GM21447 (cell line): ENCODE measurements around the gene MYO18B.

Source experiments
- ATAC-seq: cut with Tn5 transposase; IDR thresholded peaks from one replicate; pipeline ENCODE4 v1.9.1; 2021; ENCODE audit not compliant: unreplicated experiment

The MYO18B gene

DNA sequence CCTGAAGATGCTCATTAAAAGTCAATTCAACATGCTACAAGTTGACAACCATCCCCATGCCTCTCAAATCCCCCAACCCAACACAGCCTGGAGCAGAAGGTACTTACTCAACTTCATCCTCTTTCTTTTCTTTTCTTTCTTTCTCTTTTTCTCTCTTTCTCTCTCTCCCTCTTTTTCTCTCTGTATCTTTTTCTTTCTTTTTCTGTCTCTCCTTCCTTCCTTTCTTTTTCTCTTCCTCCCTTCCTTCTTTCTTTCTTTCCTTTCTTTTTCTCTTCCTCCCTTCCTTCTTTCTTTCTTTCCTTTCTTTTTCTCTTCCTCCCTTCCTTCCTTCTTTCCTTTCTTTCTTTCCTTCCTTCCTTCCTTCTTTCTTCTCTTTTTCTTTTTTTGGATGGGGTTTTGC, 291.6 kb downstream of the MYO18B start:
- ATAC-seq = no peak

DNA sequence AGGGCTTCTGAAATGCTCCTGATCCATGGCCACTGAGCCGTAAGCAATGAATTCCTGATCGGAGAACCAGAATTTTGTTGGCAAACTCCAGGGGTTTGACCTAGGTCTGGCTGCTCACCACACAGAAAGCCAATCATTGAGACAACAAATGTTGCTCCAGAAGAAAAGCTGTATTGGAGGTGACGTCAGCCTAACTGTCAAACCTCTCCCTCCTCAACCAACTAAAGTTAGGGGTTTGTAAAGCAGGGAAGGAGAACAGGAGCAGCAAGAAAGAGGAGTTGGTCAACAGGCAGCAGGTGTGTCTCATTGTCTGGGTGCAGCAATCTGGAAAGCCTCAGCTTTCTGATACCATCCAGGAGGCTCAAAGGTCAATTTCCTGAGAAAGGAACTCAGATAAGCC, 293.5 kb downstream of the MYO18B start:
- ATAC-seq = no peak

GRCh38 chr22:26038365-26038764, 296.4 kb downstream of the MYO18B start:
- no peak for ATAC-seq

DNA sequence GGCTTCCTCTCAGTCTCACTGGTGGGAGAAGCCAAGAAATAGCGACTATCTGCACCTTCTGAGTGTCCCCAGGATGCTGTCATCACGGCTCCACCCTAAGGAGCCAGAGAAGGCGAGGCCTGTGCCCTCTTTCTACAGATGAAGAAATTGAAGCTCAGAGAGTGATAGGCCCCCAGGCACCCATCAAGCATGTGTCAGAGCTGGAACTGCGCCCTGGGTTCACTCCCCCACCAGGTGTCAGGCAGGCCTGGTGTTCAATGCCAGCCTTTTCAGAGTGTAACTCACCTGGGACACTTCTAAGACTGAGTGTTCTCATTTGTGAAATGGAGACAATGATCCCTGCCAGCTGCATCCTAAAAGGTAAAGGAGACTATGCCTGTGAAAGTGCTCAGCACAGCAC, 299.9 kb downstream of the MYO18B start:
- ATAC-seq = no peak

DNA sequence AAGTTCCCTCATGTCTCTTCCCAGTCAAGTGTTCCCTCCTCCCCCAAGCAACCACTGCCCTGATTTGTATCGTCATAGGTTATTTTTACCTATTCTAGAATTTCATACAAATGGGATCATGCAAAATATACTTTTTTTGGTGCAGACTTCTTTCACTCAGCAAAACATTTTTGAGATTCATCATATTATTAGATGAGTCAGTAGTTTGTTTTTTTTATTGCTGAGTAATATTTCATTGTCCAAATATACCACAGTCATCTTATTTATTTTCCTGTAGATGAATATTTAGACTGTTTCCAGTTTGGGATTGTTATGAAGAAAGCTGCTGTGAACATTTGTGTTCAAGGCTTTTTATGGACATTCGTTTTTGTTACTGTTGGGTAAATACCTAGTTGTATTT, 301.0 kb downstream of the MYO18B start:
- no peak for ATAC-seq

DNA sequence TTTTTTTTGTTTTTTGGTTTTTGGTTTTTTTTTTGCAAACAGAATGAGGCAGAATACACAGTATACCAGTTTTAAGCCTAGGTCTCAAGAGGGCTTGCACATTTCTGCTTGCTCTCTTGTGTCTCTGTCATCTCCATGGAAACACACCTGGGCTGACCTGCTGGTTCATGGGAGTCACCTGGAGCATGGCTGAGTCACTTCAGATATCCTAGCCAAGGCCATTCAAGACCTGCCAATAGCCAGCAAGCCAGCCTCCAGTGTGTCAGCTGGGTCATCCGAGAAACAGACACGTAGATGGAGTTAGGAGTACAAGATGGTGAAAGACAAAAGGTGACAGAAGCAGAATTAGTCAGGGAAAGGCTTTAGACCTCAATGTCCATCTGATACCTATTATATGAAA, 303.1 kb downstream of the MYO18B start:
- ATAC-seq = no peak

DNA sequence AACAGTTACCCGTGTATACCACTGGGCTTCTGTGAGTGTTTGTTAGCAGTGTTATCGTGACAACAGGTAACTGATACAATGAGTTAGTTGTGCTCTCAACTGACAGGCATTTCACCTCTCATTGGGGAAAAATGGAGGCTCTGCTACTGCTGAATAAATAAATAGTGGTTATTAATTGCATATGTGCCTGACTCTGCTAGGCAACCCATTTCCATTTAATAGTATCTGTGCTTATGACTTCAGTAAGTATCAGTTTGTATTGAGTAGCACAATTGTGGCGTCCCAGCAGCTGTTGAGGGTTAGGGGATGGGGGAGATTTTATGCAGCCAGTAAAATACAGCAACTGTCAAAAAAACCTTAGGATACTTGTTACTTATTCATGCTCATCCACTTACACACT, 303.9 kb downstream of the MYO18B start:
- no peak for ATAC-seq

DNA sequence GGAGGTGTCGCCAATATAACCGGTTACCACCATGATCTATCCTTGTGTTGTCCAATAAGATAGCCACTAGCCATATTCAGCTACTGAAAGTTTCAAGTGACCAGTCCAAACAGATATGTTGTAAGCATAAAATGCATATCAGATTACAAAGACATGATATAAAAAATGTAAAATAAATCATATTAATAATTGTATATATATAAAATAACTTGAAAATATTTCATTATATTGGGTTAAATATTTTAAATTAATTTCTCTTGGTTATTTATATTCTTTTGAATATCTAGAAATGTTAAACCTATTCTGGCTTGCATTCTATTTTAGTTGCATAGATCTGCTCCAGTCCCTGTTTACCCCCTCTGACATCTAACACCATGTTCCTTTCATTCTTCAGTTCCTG, 305.5 kb downstream of the MYO18B start:
- no peak for ATAC-seq

- no peak for ATAC-seq
These were observed 305.9 kb downstream of the MYO18B start for GRCh38 chr22:26047920-26048319.

DNA sequence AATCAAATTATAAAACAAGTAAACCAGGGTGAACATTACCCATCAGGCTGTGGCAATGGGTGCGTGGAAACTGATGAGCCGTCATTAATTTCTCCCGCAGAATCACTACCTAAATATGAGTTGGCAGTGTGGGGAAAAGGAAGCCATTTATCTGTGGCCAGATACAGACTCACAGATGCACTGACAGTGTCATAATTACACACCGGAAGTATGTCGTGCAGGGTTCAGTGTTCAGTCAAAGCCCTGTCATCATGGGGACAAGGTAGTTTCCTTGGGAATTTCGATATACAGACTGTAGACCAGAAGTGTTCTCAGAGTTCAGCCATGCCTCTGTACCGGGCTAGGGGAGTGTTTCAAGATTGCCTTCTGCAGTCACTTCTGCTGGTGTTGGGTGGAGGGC, 308.1 kb downstream of the MYO18B start:
- ATAC-seq = no peak

- no peak for ATAC-seq
These were observed 311.8 kb downstream of the MYO18B start for GRCh38 chr22:26053737-26054316.

GRCh38 chr22:26054841-26055605, 313.0 kb downstream of the MYO18B start:
- no peak for ATAC-seq

DNA sequence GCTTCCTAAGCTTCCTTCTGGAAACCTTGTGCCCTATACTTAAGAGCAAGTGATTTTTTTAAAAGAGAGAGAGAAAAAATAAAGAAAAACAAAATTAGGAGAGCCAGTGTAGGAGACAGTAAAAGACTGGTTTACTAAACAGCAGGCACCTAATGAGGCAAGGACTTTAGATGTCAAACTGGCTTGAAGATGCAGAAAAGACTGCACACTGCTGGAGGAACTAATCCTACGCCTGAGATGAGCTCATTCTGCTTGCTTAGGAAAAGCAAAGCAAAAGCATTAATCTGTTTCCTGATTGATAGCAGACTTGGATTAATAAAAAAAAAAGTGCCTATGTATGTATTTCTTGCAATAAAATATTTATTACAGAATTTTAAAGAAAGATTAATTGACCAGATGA, 313.7 kb downstream of the MYO18B start:
- ATAC-seq = no peak

GRCh38 chr22:26056455-26057200, 314.6 kb downstream of the MYO18B start:
- no peak for ATAC-seq

GRCh38 chr22:26057731-26058130, 315.7 kb downstream of the MYO18B start:
- ATAC-seq = no peak

DNA sequence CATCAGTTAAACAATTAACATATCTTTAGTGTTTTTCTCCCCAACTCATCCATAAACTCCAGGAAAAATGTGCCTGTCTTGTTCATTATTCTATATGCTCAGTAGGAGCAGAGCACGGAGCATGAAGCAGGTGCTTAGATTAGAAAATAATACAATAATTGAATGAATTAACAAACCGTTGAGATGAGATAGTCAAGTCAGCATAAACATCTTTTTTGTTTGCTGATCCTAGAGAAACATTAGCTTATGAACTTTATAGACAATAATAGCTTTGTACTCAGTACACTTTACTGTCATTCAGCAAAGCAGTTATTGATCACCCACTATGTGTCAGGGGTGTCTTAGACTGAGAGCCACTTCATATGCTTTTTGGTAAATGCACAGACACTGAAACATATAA, 322.1 kb downstream of the MYO18B start:
- ATAC-seq = no peak

DNA sequence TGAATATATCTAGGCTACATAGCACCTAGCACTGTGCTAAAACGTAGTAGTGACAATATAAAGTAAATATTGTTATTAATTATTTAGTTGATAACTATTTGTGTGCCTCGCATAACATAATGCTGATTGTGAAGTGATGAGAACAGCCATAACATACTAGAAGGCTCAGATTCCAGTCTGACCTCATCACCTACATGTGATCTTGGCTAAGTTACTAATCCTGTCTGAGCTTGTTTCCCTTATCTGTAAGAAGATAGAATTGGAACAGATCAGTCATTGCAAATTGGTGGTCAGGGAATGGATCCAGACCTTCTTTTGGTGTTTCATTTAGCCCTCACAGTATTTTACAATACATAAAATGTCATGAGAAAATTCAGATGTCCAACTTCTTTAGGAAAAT, 323.9 kb downstream of the MYO18B start:
- ATAC-seq = no peak

DNA sequence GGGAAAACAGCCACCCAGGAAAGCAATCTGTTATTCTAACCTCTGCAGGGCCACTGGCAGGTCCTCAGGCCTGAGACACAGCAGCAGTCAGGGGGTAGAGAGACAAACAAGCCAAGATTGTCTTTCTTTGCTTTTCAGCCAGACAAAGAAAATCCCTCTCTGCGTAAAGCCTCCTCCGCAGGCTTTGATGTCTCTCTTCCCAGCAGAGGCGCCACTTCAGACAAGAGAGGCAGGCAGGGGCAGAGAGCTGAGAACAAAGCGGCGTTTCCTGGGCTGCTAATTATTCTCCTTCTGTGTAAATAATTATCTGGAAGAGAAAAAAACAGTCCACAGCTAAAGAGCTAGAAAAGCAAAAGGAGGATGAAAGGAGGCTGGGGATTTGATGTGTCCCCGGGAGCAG, 324.5 kb downstream of the MYO18B start:
- ATAC-seq = no peak

DNA sequence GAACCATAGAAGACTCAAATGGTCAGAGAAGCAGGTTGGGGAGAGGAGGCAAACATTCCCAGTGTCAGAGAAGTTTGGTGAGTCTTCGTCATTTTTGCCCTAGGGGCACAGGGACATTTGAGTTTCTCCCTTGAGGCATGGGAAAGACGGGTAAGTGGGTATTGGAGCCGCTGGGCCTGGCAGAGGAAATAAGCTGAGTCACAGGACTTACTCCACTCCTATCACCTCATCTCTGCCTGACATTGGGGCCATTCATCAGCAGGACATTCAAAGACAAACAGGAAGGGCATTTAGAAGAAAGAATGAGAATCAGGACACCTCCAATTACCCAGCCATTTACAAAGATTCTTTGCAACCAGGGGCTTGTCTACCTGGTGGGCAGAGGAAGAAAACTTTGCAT, 326.6 kb downstream of the MYO18B start:
- ATAC-seq = no peak

GRCh38 chr22:26072621-26073020, 330.6 kb downstream of the MYO18B start:
- no peak for ATAC-seq

GRCh38 chr22:26075251-26075650, 333.3 kb downstream of the MYO18B start:
- ATAC-seq = no peak

GRCh38 chr22:26079009-26079408, 337.0 kb downstream of the MYO18B start:
- no peak for ATAC-seq
